CD4-positive, alpha-beta T cell (primary cell): Measurements from ENCODE around the gene COL5A1. TPM values are rescaled to one million over a fixed set of nuclear protein-coding genes. Genes with fewer than 3 reads are reported as not detected.

Experiments used
- ATAC-seq: fragments of 200-7000 bp; cut with Tn5 transposase; one replicate; pipeline ENCODE4 v1.10.0; 2022; ENCODE audit warnings: mild to moderate bottlenecking; ENCODE audit not compliant: poor library complexity
- CTCF ChIA-PET: fragments of 350-600 bp; sonication (Branson Sonifier 250); formaldehyde crosslinking; loops from one replicate; lab custom pipeline; 2021; ENCODE audit warnings: antibody characterized with exemption, inconsistent platforms; lab: Charles Lee
- POLR2A ChIA-PET: fragments of 350-600 bp; sonication (Branson Sonifier 250); formaldehyde crosslinking; loops from one replicate; lab custom pipeline; 2021; ENCODE audit warnings: antibody characterized with exemption, inconsistent platforms; lab: Charles Lee
- DNase-seq, 14 experiments: peaks; one replicate each; pipeline ENCODE4 v3.0.0-alpha.2; 2013 to 2020; ENCODE audit warnings: mixed read lengths in 2 of 14
- H3K27ac ChIP-seq, 2 donors: one replicate each; pipeline versions ENCODE4 v1.5.1 to v1.7.0; 2013; ENCODE audit warnings: low read length in 2 of 2, low read depth in 1 of 2, mild to moderate bottlenecking in 1 of 2
- H3K27me3 ChIP-seq, 2 experiments: 1 replicate in 1 of 2; 2 replicates in 1 of 2; pipeline versions ENCODE4 v1.6.1 to v1.7.0; 2013; ENCODE audit warnings: low read length in 2 of 2, control low read depth in 1 of 2, mild to moderate bottlenecking in 1 of 2, moderate library complexity in 1 of 2; ENCODE audit not compliant: insufficient read depth in 2 of 2, control insufficient read depth in 1 of 2
- H3K36me3 ChIP-seq: one replicate; pipeline ENCODE4 v1.6.1; 2013; ENCODE audit warnings: low read length, control low read depth; ENCODE audit not compliant: insufficient read depth
- H3K4me1 ChIP-seq: one replicate; pipeline ENCODE4 v1.6.1; 2013; ENCODE audit warnings: low read length, control low read depth; ENCODE audit not compliant: insufficient read depth
- H3K4me3 ChIP-seq: one replicate; pipeline ENCODE4 v1.5.1; 2013; ENCODE audit warnings: mild to moderate bottlenecking, low read length, moderate library complexity
- H3K9me3 ChIP-seq, 2 experiments: 1 replicate in 1 of 2; 2 replicates in 1 of 2; pipeline versions ENCODE4 v1.6.1 to v1.7.0; 2013; ENCODE audit warnings: low read length in 2 of 2, mild to moderate bottlenecking in 2 of 2, control low read depth in 1 of 2, moderate library complexity in 1 of 2; ENCODE audit not compliant: control insufficient read depth in 1 of 2, insufficient read depth in 1 of 2
- H3K27ac Mint-ChIP-seq: one replicate; pipeline ENCODE4 v1.8.0; 2020; ENCODE audit warnings: mixed read lengths
- H3K27me3 Mint-ChIP-seq: one replicate; pipeline ENCODE4 v1.8.0; 2021; ENCODE audit warnings: mixed read lengths
- H3K36me3 Mint-ChIP-seq: one replicate; pipeline ENCODE4 v1.8.0; 2021; ENCODE audit warnings: low read depth, mixed read lengths
- H3K4me1 Mint-ChIP-seq: one replicate; pipeline ENCODE4 v1.8.0; 2021; ENCODE audit warnings: low read depth, mixed read lengths
- H3K4me3 Mint-ChIP-seq: one replicate; pipeline ENCODE4 v1.8.0; 2020; ENCODE audit warnings: mild to moderate bottlenecking, mixed read lengths
- H3K9me3 Mint-ChIP-seq: one replicate; pipeline ENCODE4 v1.8.0; 2020; ENCODE audit warnings: mixed read lengths
- intact Hi-C, 2 experiments: fragments of 100-400 bp; cut with DNase I in 1 of 2; cut with micrococcal nuclease in 1 of 2; formaldehyde crosslinking; loops; one replicate each; pipeline versions ENCODE4 v1.15.1 to v1.9.0; 2023 to 2025; cut with DNase I, micrococcal nuclease
- total RNA-seq, 174 experiments: library from RNA in 2 of 174; stranded (reverse) in 2 of 174; gene quantifications; one replicate each; pipeline ENCODE4 v1.2.3 and lab custom pipeline; 2021 to 2026
- TF ChIP-seq, protein P1 (sequence below): fragments of 200-600 bp; IDR thresholded peaks from one replicate; pipeline ENCODE4 v1.8.0; 2022; ENCODE audit warnings: antibody characterized with exemption, mild to moderate bottlenecking

COL5A1 gene
- total RNA-seq, 2 experiments from 2014 or later = 0.41 to 0.50 TPM

DNA sequence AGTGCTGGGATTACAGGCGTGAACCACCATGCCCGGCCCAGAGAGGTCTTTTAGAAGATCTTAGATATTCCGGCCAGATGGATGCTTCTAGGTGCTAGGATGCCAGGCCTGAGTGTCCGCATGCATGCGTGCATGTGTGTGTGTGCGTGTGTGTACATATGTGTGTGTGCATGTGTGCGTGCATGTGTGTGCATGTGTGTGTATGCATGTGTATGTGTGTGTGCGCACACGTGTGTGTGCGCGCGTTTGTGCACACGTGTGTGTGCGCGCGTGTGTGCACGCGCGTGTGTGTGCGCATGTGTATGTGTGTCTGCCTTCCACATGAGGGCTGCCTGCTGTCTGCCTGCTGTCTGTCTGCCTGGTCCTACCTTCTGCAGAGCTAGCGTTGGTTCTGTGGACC lies 151.0 kb downstream of the COL5A1 start:
- TF ChIP-seq, protein P1, sequence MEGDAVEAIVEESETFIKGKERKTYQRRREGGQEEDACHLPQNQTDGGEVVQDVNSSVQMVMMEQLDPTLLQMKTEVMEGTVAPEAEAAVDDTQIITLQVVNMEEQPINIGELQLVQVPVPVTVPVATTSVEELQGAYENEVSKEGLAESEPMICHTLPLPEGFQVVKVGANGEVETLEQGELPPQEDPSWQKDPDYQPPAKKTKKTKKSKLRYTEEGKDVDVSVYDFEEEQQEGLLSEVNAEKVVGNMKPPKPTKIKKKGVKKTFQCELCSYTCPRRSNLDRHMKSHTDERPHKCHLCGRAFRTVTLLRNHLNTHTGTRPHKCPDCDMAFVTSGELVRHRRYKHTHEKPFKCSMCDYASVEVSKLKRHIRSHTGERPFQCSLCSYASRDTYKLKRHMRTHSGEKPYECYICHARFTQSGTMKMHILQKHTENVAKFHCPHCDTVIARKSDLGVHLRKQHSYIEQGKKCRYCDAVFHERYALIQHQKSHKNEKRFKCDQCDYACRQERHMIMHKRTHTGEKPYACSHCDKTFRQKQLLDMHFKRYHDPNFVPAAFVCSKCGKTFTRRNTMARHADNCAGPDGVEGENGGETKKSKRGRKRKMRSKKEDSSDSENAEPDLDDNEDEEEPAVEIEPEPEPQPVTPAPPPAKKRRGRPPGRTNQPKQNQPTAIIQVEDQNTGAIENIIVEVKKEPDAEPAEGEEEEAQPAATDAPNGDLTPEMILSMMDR = no peak
- Histone ChIP-seq H3K4me1 (no peaks in the 10 kb centered on the region), H3K27ac (no peak overlapping the region), H3K4me3 (no peak overlapping the region), H3K27me3 (peaks cover 0 to 3% of the 10 kb centered on the region in 2 experiments), H3K9me3 (no peaks in the 10 kb centered on the region), H3K36me3 (no peaks in the 10 kb centered on the region)
- Mint-ChIP-seq H3K9me3 (no peaks in the 10 kb centered on the region), H3K27ac (no peak overlapping the region), H3K27me3 (peaks cover 4% of the 10 kb centered on the region), H3K4me3 (no peak overlapping the region), H3K4me1 (no peaks in the 10 kb centered on the region), H3K36me3 (no peaks in the 10 kb centered on the region)
- ChIA-PET CTCF (no interaction called here), POLR2A (no interaction called here)
- intact Hi-C loops = no loop called here
- DNase-seq = no peak
- ATAC-seq = no peak

DNA sequence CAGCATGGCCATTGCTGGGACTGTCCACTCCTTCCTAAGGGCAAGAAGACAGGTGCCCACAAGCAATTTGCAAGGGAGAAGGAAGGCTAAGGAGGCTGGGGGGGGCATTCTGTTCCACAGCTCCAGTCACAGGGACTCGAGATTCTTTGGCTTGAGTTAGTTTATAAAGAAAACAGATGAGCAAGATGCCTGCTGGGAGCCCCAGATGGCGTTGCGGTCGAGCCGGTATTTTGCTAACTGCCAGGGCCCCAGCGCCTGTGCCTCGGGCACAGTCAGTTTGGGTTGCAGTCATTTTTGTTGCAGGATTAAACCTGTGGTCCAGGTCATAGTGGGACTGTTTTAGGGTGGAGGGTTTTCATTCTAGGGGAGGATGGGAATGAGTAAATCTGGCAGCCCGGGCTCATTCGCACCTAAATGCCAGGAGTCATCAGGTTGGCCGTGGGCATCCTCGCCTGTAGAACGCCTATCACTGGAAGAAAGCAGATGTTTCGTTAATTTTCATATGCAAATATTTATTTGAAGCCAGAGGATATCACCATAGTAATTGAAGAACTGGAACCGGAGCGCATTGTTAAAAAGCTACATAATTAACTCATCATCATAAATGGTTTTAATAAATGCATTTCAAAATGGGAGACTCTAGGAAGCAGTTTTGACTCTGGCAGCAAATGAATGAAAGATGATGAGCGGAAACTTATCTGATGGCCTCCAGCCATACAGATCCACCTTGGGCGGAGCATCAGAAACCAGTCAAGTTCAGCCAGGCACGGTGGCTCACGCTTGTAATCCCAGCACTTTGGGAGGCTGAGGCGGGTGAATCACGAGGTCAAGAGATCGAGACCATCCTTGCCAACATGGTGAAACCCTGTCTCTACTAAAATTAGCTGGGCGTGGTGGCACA lies 151.9 kb downstream of the COL5A1 start:
- ATAC-seq = no peak
- Mint-ChIP-seq H3K4me1 (no peaks in the 10 kb centered on the region), H3K27me3 (peaks cover 4% of the 10 kb centered on the region), H3K27ac (no peak overlapping the region), H3K4me3 (no peak overlapping the region), H3K36me3 (no peaks in the 10 kb centered on the region), H3K9me3 (no peaks in the 10 kb centered on the region)
- TF ChIP-seq, protein P1 = no peak
- CTCF ChIA-PET = no interaction called here
- Histone ChIP-seq H3K27ac (no peak overlapping the region), H3K27me3 (peaks cover 0 to 3% of the 10 kb centered on the region in 2 experiments), H3K4me3 (no peak overlapping the region), H3K4me1 (no peaks in the 10 kb centered on the region), H3K9me3 (no peaks in the 10 kb centered on the region), H3K36me3 (no peaks in the 10 kb centered on the region)
- DNase-seq = no peak
- POLR2A ChIA-PET = no interaction called here
- intact Hi-C loops = no loop called here

DNA sequence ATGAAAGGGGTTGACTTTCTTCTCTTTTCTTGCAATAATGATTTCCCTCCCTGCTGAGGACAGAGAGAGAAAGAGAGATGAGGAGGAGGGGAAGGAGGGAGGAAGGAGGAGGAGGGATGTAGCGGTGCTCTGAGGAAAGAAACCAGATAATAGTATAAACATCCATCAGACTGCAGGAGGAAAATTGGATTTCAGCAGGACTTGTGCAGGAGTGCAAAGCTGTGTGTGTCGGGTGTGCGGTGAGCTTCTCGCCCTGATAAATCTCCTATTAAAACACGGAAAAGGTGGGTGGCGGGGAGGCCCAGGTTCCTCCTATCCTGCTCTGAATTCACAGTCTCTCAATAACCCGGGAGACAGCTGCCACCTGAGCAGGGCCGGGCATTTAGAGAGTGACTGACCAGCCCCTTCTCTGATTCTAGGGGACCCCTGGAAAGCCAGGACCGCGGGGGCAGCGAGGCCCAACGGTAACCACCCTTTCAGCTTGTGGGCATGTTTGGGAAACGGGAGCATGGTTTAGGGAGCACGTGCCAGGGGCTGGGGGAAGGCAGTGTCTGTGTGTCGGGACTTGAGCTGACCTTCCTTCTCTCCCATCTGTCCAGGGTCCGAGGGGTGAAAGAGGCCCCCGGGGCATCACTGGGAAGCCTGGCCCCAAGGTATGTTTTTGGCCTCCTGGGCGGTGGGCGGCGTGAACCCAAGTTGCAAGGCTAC lies 153.2 kb downstream of the COL5A1 start:
- no peaks in the 10 kb centered on the region for H3K9me3 ChIP-seq
- ATAC-seq (no peak), DNase-seq (no peak)
- H3K4me3 ChIP-seq = no peak overlapping the region
- Mint-ChIP-seq H3K9me3 (no peaks in the 10 kb centered on the region), H3K27ac (no peak overlapping the region), H3K27me3 (peaks cover 4% of the 10 kb centered on the region), H3K4me1 (no peaks in the 10 kb centered on the region), H3K4me3 (no peak overlapping the region), H3K36me3 (no peaks in the 10 kb centered on the region)
- POLR2A ChIA-PET = no interaction called here
- peaks cover 0 to 3% of the 10 kb centered on the region in 2 experiments for H3K27me3 ChIP-seq
- no peaks in the 10 kb centered on the region for H3K4me1 ChIP-seq
- CTCF ChIA-PET = no interaction called here
- TF ChIP-seq, protein P1 = no peak
- no peak overlapping the region for H3K27ac ChIP-seq
- intact Hi-C loops = no loop called here
- no peaks in the 10 kb centered on the region for H3K36me3 ChIP-seq
